HepG2 (cell line): ENCODE data around the gene FLAD1.

Source experiments
- CBFB ChIP-seq: sonication (generic); formaldehyde crosslinking; IDR thresholded peaks from 2 replicates; pipeline ENCODE4 v1.4.0; 2020; ENCODE audit warnings: missing genetic modification reagents
- CHD2 ChIP-seq: IDR thresholded peaks from 2 replicates; pipeline ENCODE4 v1.6.1; 2011; ENCODE audit warnings: low read depth, low read length, improper control_type of control experiment
- ETV5 ChIP-seq: IDR thresholded peaks from 2 replicates; pipeline ENCODE4 v1.6.1; 2018; ENCODE audit warnings: missing biosample characterization, missing genetic modification reagents, inconsistent platforms, borderline replicate concordance
- POLR2AphosphoS5 ChIP-seq: IDR thresholded peaks from 2 replicates; pipeline ENCODE4 v1.6.1; 2012; ENCODE audit warnings: low read depth, low read length
- RAD21 ChIP-seq: fragments of 450-650 bp; formaldehyde crosslinking; IDR thresholded peaks from 2 replicates; pipeline ENCODE4 v1.5.0; 2020; ENCODE audit warnings: mild to moderate bottlenecking
- TAF1 ChIP-seq: sonication (generic); formaldehyde crosslinking; IDR thresholded peaks from 2 replicates; pipeline ENCODE4 v1.4.0; 2020; ENCODE audit warnings: missing genetic modification reagents
- TARDBP ChIP-seq: sonication (generic); formaldehyde crosslinking; IDR thresholded peaks from 2 replicates; pipeline ENCODE4 v1.8.0; 2022; ENCODE audit warnings: mild to moderate bottlenecking, missing genetic modification reagents
- TGIF2 ChIP-seq: IDR thresholded peaks from 2 replicates; pipeline ENCODE4 v1.6.1; 2016; ENCODE audit warnings: control low read depth, missing compliant biosample characterization
- ZNF746 ChIP-seq: sonication (generic); formaldehyde crosslinking; IDR thresholded peaks from 2 replicates; pipeline ENCODE4 v1.8.0; 2022; ENCODE audit warnings: mild to moderate bottlenecking, missing genetic modification reagents
- TF ChIP-seq, protein P1 (sequence below): IDR thresholded peaks from 2 replicates; pipeline ENCODE4 v1.6.1; 2016; ENCODE audit warnings: low read depth, missing genetic modification reagents, missing compliant biosample characterization
- TF ChIP-seq, protein P2 (sequence below): sonication (generic); formaldehyde crosslinking; IDR thresholded peaks from 2 replicates; pipeline ENCODE4 v1.5.0; 2020; ENCODE audit warnings: mild to moderate bottlenecking, missing genetic modification reagents, moderate library complexity

DNA sequence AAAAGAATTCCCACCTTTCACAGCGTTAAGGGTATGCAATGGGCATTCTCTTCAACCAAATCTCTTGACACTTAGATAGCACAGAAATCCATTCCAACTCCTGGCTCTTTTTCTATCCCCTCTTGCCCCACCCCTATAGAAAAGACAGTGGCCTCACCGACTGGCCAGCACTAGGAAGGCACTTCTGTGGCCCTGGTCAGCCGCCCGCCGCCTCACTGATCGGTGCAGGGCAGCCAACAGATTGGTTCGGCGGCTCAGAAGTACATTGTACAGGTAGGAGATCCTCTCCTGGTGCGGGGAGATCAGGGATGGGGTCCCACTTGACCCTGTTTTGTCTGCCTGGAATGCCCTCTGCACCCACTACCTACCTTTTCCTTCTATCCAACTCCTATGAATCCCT, 41.2 kb downstream of the FLAD1 start:
- no peak for TF ChIP-seq TAF1 (CRISPR knock-in tag)
- TF ChIP-seq, protein P1, sequence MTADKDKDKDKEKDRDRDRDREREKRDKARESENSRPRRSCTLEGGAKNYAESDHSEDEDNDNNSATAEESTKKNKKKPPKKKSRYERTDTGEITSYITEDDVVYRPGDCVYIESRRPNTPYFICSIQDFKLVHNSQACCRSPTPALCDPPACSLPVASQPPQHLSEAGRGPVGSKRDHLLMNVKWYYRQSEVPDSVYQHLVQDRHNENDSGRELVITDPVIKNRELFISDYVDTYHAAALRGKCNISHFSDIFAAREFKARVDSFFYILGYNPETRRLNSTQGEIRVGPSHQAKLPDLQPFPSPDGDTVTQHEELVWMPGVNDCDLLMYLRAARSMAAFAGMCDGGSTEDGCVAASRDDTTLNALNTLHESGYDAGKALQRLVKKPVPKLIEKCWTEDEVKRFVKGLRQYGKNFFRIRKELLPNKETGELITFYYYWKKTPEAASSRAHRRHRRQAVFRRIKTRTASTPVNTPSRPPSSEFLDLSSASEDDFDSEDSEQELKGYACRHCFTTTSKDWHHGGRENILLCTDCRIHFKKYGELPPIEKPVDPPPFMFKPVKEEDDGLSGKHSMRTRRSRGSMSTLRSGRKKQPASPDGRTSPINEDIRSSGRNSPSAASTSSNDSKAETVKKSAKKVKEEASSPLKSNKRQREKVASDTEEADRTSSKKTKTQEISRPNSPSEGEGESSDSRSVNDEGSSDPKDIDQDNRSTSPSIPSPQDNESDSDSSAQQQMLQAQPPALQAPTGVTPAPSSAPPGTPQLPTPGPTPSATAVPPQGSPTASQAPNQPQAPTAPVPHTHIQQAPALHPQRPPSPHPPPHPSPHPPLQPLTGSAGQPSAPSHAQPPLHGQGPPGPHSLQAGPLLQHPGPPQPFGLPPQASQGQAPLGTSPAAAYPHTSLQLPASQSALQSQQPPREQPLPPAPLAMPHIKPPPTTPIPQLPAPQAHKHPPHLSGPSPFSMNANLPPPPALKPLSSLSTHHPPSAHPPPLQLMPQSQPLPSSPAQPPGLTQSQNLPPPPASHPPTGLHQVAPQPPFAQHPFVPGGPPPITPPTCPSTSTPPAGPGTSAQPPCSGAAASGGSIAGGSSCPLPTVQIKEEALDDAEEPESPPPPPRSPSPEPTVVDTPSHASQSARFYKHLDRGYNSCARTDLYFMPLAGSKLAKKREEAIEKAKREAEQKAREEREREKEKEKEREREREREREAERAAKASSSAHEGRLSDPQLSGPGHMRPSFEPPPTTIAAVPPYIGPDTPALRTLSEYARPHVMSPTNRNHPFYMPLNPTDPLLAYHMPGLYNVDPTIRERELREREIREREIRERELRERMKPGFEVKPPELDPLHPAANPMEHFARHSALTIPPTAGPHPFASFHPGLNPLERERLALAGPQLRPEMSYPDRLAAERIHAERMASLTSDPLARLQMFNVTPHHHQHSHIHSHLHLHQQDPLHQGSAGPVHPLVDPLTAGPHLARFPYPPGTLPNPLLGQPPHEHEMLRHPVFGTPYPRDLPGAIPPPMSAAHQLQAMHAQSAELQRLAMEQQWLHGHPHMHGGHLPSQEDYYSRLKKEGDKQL: no peak
- TF ChIP-seq CBFB (CRISPR knock-in tag): no peak
- TF ChIP-seq POLR2AphosphoS5: no peak
- no peak for TF ChIP-seq RAD21 (CRISPR knock-in tag)
- TF ChIP-seq TARDBP (CRISPR knock-in tag): no peak
- TF ChIP-seq, protein P2, sequence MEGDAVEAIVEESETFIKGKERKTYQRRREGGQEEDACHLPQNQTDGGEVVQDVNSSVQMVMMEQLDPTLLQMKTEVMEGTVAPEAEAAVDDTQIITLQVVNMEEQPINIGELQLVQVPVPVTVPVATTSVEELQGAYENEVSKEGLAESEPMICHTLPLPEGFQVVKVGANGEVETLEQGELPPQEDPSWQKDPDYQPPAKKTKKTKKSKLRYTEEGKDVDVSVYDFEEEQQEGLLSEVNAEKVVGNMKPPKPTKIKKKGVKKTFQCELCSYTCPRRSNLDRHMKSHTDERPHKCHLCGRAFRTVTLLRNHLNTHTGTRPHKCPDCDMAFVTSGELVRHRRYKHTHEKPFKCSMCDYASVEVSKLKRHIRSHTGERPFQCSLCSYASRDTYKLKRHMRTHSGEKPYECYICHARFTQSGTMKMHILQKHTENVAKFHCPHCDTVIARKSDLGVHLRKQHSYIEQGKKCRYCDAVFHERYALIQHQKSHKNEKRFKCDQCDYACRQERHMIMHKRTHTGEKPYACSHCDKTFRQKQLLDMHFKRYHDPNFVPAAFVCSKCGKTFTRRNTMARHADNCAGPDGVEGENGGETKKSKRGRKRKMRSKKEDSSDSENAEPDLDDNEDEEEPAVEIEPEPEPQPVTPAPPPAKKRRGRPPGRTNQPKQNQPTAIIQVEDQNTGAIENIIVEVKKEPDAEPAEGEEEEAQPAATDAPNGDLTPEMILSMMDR: no peak
- no peak for TF ChIP-seq ETV5
- no peak for TF ChIP-seq ZNF746 (CRISPR knock-in tag)
- TF ChIP-seq CHD2: no peak
- no peak for TF ChIP-seq TGIF2 (CRISPR knock-in tag)
